Neuronal stem cell (in vitro differentiated cells): ENCODE data around the gene ZNF644.
"Not testable (repeated sequence)": the region's sequence is repeated elsewhere in the genome, so short reads cannot be mapped to it uniquely, and the experiment has no call there.

ENCODE experiments used
- DNase-seq: peaks from one replicate; pipeline ENCODE4 v3.0.0-alpha.2; 2013; ENCODE audit warnings: low spot score
- H2AFZ ChIP-seq: one replicate; pipeline ENCODE4 v1.6.1; 2013; ENCODE audit warnings: mild to moderate bottlenecking, low read length, inconsistent platforms
- H2AK5ac ChIP-seq: 2 replicates; pipeline ENCODE4 v1.6.1; 2013; ENCODE audit warnings: low read depth, mild to moderate bottlenecking, inconsistent platforms, low read length, moderate library complexity, mixed read lengths
- H2BK120ac ChIP-seq: 2 replicates; pipeline ENCODE4 v1.6.1; 2013; ENCODE audit warnings: low read depth, mild to moderate bottlenecking, inconsistent platforms, low read length, moderate library complexity, mixed read lengths
- H2BK12ac ChIP-seq: one replicate; pipeline ENCODE4 v1.6.1; 2013; ENCODE audit warnings: low read length, inconsistent platforms
- H2BK15ac ChIP-seq: 2 replicates; pipeline ENCODE4 v1.6.1; 2013; ENCODE audit warnings: mild to moderate bottlenecking, low read length, inconsistent platforms, mixed read lengths
- H2BK5ac ChIP-seq: one replicate; pipeline ENCODE4 v1.6.1; 2013; ENCODE audit warnings: inconsistent platforms, mild to moderate bottlenecking, low read length, moderate library complexity
- H3K14ac ChIP-seq: one replicate; pipeline ENCODE4 v1.6.1; 2013; ENCODE audit warnings: low read length, inconsistent platforms
- H3K18ac ChIP-seq: 2 replicates; pipeline ENCODE4 v1.6.1; 2013; ENCODE audit warnings: low read length, inconsistent platforms
- H3K23ac ChIP-seq: 2 replicates; pipeline ENCODE4 v1.6.1; 2013; ENCODE audit warnings: low read depth, mild to moderate bottlenecking, mixed read lengths, low read length, inconsistent platforms; ENCODE audit not compliant: poor library complexity
- H3K27ac ChIP-seq: replicated peaks from 3 replicates; pipeline ENCODE4 v1.5.1; 2013; ENCODE audit warnings: low read length, inconsistent platforms
- H3K27me3 ChIP-seq, 3 experiments: 2 replicates each; pipeline ENCODE4 v1.6.1; 2013; ENCODE audit warnings: low read length in 3 of 3, mild to moderate bottlenecking in 2 of 3, inconsistent platforms in 1 of 3, low read depth in 1 of 3, mixed read lengths in 1 of 3, moderate library complexity in 1 of 3; ENCODE audit not compliant: control insufficient read depth in 3 of 3, insufficient read depth in 3 of 3
- H3K36me3 ChIP-seq, 2 donors: replicated peaks in 1 of 2; 2 replicates each; pipeline ENCODE4 v1.6.1; 2013; ENCODE audit warnings: low read length in 2 of 2; ENCODE audit not compliant: control insufficient read depth in 2 of 2, insufficient read depth in 2 of 2
- H3K4ac ChIP-seq: 2 replicates; pipeline ENCODE4 v1.6.1; 2013; ENCODE audit warnings: inconsistent platforms, mild to moderate bottlenecking, low read length, moderate library complexity
- H3K4me1 ChIP-seq, 2 donors: 1 replicate in 1 of 2; 2 replicates in 1 of 2; pipeline ENCODE4 v1.6.1; 2013; ENCODE audit warnings: low read length in 2 of 2, low read depth in 1 of 2; ENCODE audit not compliant: control insufficient read depth in 2 of 2, insufficient read depth in 1 of 2
- H3K4me2 ChIP-seq: one replicate; pipeline ENCODE4 v1.6.1; 2013; ENCODE audit warnings: mild to moderate bottlenecking, low read length, inconsistent platforms; ENCODE audit not compliant: insufficient read depth, poor library complexity, severe bottlenecking
- H3K4me3 ChIP-seq, 2 donors: 2 replicates each; pipeline ENCODE4 v1.5.1; 2013; ENCODE audit warnings: low read length in 2 of 2, mild to moderate bottlenecking in 2 of 2, inconsistent platforms in 1 of 2, moderate library complexity in 1 of 2
- H3K79me1 ChIP-seq: one replicate; pipeline ENCODE4 v1.6.1; 2013; ENCODE audit warnings: low read depth, mild to moderate bottlenecking, inconsistent platforms, low read length, moderate library complexity
- H3K9ac ChIP-seq: one replicate; pipeline ENCODE4 v1.6.1; 2013; ENCODE audit warnings: mild to moderate bottlenecking, low read depth, low read length, inconsistent platforms; ENCODE audit not compliant: poor library complexity
- H3K9me3 ChIP-seq, 2 donors: replicated peaks in 1 of 2; 2 replicates each; pipeline versions ENCODE3 to v1.6.1; 2013; ENCODE audit warnings: low read length in 2 of 2, mild to moderate bottlenecking in 2 of 2, inconsistent platforms in 1 of 2, low read depth in 1 of 2, mixed read lengths in 1 of 2, moderate library complexity in 1 of 2; ENCODE audit not compliant: control insufficient read depth in 2 of 2, insufficient read depth in 1 of 2
- H4K8ac ChIP-seq: one replicate; pipeline ENCODE4 v1.6.1; 2013; ENCODE audit warnings: low read depth, mild to moderate bottlenecking, inconsistent platforms, low read length, moderate library complexity
- H4K91ac ChIP-seq: one replicate; pipeline ENCODE4 v1.6.1; 2013; ENCODE audit warnings: low read length, low read depth, mild to moderate bottlenecking, inconsistent platforms; ENCODE audit not compliant: poor library complexity
- WGBS, 2 donors: extraction: QIAGEN DNeasy Blood & Tissue Kit; methylation state at CpG; one replicate each; pipeline ENCODE4 v1.1.7; 2013; ENCODE audit warnings: missing lambda C conversion rate in 2 of 2, mixed read lengths in 1 of 2; ENCODE audit not compliant: insufficient read length in 2 of 2, insufficient replicate concordance in 1 of 2; ENCODE audit errors: extremely low coverage in 2 of 2; 5-methylcytosine and 5-hydroxymethylcytosine counted together

The ZNF644 gene

GRCh38 chr1:91044776-91045175, 22.9 kb upstream of the ZNF644 start:
- not testable (repeated sequence) for H3K4me1 ChIP-seq, H3K4me2 ChIP-seq, H3K36me3 ChIP-seq

DNA sequence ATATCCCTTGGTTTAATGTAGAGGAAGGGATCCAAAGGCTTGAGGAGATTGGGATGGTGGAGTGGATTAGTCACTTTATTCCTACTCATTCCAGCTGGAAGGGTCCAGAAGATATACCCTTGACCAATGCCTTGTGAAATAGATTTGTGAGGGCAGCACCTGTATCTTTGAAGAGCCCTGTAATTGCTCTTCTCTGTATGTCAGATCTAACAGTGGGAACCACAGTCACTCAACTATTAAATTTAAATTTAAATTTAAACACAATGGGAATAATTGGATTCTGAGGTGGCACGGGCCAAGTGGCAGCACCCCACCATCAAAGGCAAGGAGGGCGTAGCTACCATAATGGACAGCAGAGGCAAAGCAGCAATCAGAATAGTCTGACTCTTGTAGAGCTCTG, 20.5 kb upstream of the ZNF644 start:
- not testable (repeated sequence) for H3K9me3 ChIP-seq, H3K4ac ChIP-seq, H3K4me3 ChIP-seq, H2BK12ac ChIP-seq, H2AFZ ChIP-seq, H2BK15ac ChIP-seq, H3K36me3 ChIP-seq, H3K9ac ChIP-seq, H3K27me3 ChIP-seq, H4K91ac ChIP-seq, H3K4me1 ChIP-seq, H2BK120ac ChIP-seq, H3K79me1 ChIP-seq, H3K4me2 ChIP-seq, H3K14ac ChIP-seq, H2AK5ac ChIP-seq, H3K27ac ChIP-seq, H4K8ac ChIP-seq, H3K18ac ChIP-seq, H2BK5ac ChIP-seq, H3K23ac ChIP-seq, DNase-seq
- WGBS, 2 donors: no CpG with 5 or more reads among the region's 2 CpGs

More at GRCh38 chr1:91044776-91045175, 22.9 kb upstream of the ZNF644 start:
- H3K23ac ChIP-seq, H3K18ac ChIP-seq, H2AFZ ChIP-seq, H3K27ac ChIP-seq, H2BK15ac ChIP-seq, H3K4me3 ChIP-seq, H4K8ac ChIP-seq, H3K9ac ChIP-seq, H3K79me1 ChIP-seq, H2AK5ac ChIP-seq, H3K27me3 ChIP-seq, H3K9me3 ChIP-seq, DNase-seq, H2BK12ac ChIP-seq, H4K91ac ChIP-seq, H3K4ac ChIP-seq, H2BK120ac ChIP-seq, H3K14ac ChIP-seq, H2BK5ac ChIP-seq: not testable (repeated sequence)
- WGBS, 2 donors: no CpG with 5 or more reads among the region's 2 CpGs

DNA sequence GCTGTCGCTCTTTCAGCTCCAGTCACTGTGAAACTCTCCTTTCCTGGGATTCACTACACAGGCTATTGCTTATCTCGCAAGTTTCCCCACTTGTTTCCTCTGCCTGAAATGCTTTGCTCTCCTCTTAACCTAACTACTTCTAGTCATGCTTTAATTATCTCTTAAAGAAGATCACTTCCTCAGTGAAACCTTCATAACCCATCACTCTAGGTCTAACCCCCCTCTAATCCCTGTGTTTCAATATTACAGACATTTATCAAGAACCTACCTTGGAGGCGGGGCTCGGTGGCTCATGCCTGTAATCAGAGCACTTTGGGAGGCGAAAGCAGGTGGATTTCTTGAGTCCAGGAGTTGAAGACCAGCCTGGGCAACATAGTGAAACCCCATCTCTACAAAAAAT, 16.7 kb upstream of the ZNF644 start:
- Histone ChIP-seq H2BK120ac (no peak overlapping the region), H3K27ac (no peak overlapping the region), H3K14ac (no peak overlapping the region), H3K36me3 (no peaks in the 10 kb centered on the region), H3K79me1 (no peaks in the 10 kb centered on the region), H3K4me3 (no peak overlapping the region), H2BK12ac (no peak overlapping the region), H3K4me1 (peaks cover 0 to 2% of the 10 kb centered on the region in 2 donors), H4K8ac (no peak overlapping the region), H2BK5ac (no peak overlapping the region), H3K18ac (no peak overlapping the region), H2BK15ac (no peak overlapping the region), H3K4ac (no peak overlapping the region), H3K9ac (no peak overlapping the region), H2AFZ (no peak overlapping the region), H2AK5ac (no peak overlapping the region), H3K23ac (no peak overlapping the region), H3K4me2 (no peak overlapping the region), H3K27me3 (no peaks in the 10 kb centered on the region), H4K91ac (no peak overlapping the region), H3K9me3 (no peaks in the 10 kb centered on the region)
- no CpG with 5 or more reads among the region's 5 CpGs for WGBS, 2 donors
- no peak for DNase-seq

GRCh38 chr1:91036894-91037829, 15.3 kb upstream of the ZNF644 start:
- H3K27ac ChIP-seq: no peak overlapping the region
- H2BK15ac ChIP-seq: no peak overlapping the region
- H3K4ac ChIP-seq: no peak overlapping the region
- H3K9me3 ChIP-seq: no peaks in the 10 kb centered on the region
- no peak overlapping the region for H2AK5ac ChIP-seq
- H2BK5ac ChIP-seq: no peak overlapping the region
- no peak overlapping the region for H3K18ac ChIP-seq
- H3K27me3 ChIP-seq: no peaks in the 10 kb centered on the region
- H3K4me2 ChIP-seq: no peak overlapping the region
- H2BK12ac ChIP-seq: no peak overlapping the region
- no peak overlapping the region for H3K4me3 ChIP-seq
- H4K8ac ChIP-seq: no peak overlapping the region
- no peak for DNase-seq
- no peak overlapping the region for H4K91ac ChIP-seq
- WGBS, 2 donors: no CpG with 5 or more reads among the region's 4 CpGs
- no peak overlapping the region for H3K9ac ChIP-seq
- H2AFZ ChIP-seq: no peak overlapping the region
- H3K36me3 ChIP-seq: no peaks in the 10 kb centered on the region
- no peaks in the 10 kb centered on the region for H3K79me1 ChIP-seq
- H3K23ac ChIP-seq: no peak overlapping the region
- no peak overlapping the region for H2BK120ac ChIP-seq
- no peak overlapping the region for H3K14ac ChIP-seq
- peaks cover 0 to 2% of the 10 kb centered on the region in 2 donors for H3K4me1 ChIP-seq
